ENCODE results near the gene PELI2. TPM values are rescaled to one million over a fixed set of nuclear protein-coding genes. Genes with fewer than 3 reads are reported as not detected.

Gene PELI2
- total RNA-seq, 1 donor, result 3.0 TPM

GRCh38 chr14:56261046-56261445, 142.8 kb downstream of the PELI2 start:
- DNase-seq (ENCODE audit: low read depth), result no peak
- no peak for TF ChIP-seq CTCF (IDR thresholded peaks at IDR 0.05; ENCODE audit: insufficient read depth, low read depth, low read length)
- H3K4me3 ChIP-seq (ENCODE audit: low read depth, low read length), result no peak overlapping the region

- no peak for TF ChIP-seq CTCF (IDR thresholded peaks at IDR 0.05; ENCODE audit: insufficient read depth, low read depth, low read length)
- no peak for DNase-seq (ENCODE audit: low read depth)
- no peak overlapping the region for H3K4me3 ChIP-seq (ENCODE audit: low read depth, low read length)
Observed at GRCh38 chr14:56262530-56262929, 144.3 kb downstream of the PELI2 start.

GRCh38 chr14:56268039-56268438, 149.8 kb downstream of the PELI2 start:
- no peak for TF ChIP-seq CTCF (IDR thresholded peaks at IDR 0.05; ENCODE audit: insufficient read depth, low read depth, low read length)
- no peak for DNase-seq (ENCODE audit: low read depth)
- H3K4me3 ChIP-seq (ENCODE audit: low read depth, low read length), result no peak overlapping the region

- H3K4me3 ChIP-seq (ENCODE audit: low read depth, low read length), result no peak overlapping the region
- DNase-seq (ENCODE audit: low read depth), result no peak
- TF ChIP-seq CTCF (IDR thresholded peaks at IDR 0.05; ENCODE audit: insufficient read depth, low read depth, low read length), result no peak
Observed at GRCh38 chr14:56268673-56269072, 150.5 kb downstream of the PELI2 start.

GRCh38 chr14:56270921-56271320, 152.7 kb downstream of the PELI2 start:
- DNase-seq (ENCODE audit: low read depth), result no peak
- no peak overlapping the region for H3K4me3 ChIP-seq (ENCODE audit: low read depth, low read length)
- no peak for TF ChIP-seq CTCF (IDR thresholded peaks at IDR 0.05; ENCODE audit: insufficient read depth, low read depth, low read length)

- H3K4me3 ChIP-seq (ENCODE audit: low read depth, low read length), result no peak overlapping the region
- no peak for TF ChIP-seq CTCF (IDR thresholded peaks at IDR 0.05; ENCODE audit: insufficient read depth, low read depth, low read length)
- no peak for DNase-seq (ENCODE audit: low read depth)
Observed at GRCh38 chr14:56271970-56272369, 153.8 kb downstream of the PELI2 start.

- peak; percentile 9 for DNase-seq (ENCODE audit: low read depth)
- no peak overlapping the region for H3K4me3 ChIP-seq (ENCODE audit: low read depth, low read length)
- TF ChIP-seq CTCF (IDR thresholded peaks at IDR 0.05; ENCODE audit: insufficient read depth, low read depth, low read length), result no peak
Observed at GRCh38 chr14:56273155-56273554, 154.9 kb downstream of the PELI2 start.

Data from fibroblast of villous mesenchyme (primary cell).